Endodermal cell (in vitro differentiated cells): ENCODE measurements around the gene KBTBD12. TPM values are rescaled to one million over a fixed set of nuclear protein-coding genes. Genes with fewer than 3 reads are reported as not detected.

Experiments
- DNase-seq: peaks from one replicate; pipeline ENCODE4 v3.0.0-alpha.2; 2017
- H3K27ac ChIP-seq: 2 replicates; pipeline ENCODE4 v1.5.1; 2013; ENCODE audit warnings: mild to moderate bottlenecking, low read depth, low read length, moderate library complexity
- H3K27me3 ChIP-seq: 2 replicates; pipeline ENCODE4 v1.6.1; 2013; ENCODE audit warnings: mild to moderate bottlenecking, low read length, moderate library complexity; ENCODE audit not compliant: insufficient read depth, control insufficient read depth, poor library complexity, severe bottlenecking
- H3K36me3 ChIP-seq: 2 replicates; pipeline ENCODE4 v1.7.0; 2013; ENCODE audit warnings: mild to moderate bottlenecking, low read length, moderate library complexity; ENCODE audit not compliant: control insufficient read depth, insufficient read depth
- H3K4me1 ChIP-seq: one replicate; pipeline ENCODE4 v1.7.0; 2013; ENCODE audit warnings: low read length; ENCODE audit not compliant: control insufficient read depth, insufficient read depth
- H3K4me3 ChIP-seq: 2 replicates; pipeline ENCODE4 v1.5.1; 2013; ENCODE audit warnings: mild to moderate bottlenecking, low read length, moderate library complexity
- H3K9ac ChIP-seq: 2 replicates; pipeline ENCODE4 v1.6.1; 2013; ENCODE audit warnings: mild to moderate bottlenecking, low read length, moderate library complexity; ENCODE audit not compliant: poor library complexity, severe bottlenecking; ENCODE audit errors: extremely low read depth
- H3K9me3 ChIP-seq: 2 replicates; pipeline ENCODE4 v1.6.1; 2013; ENCODE audit warnings: mild to moderate bottlenecking, low read length, moderate library complexity; ENCODE audit not compliant: control insufficient read depth
- H3K27ac Mint-ChIP-seq: 2 replicates; pipeline ENCODE4 v1.8.0; 2020; ENCODE audit warnings: mixed read lengths
- H3K27me3 Mint-ChIP-seq: 2 replicates; pipeline ENCODE4 v1.8.0; 2021; ENCODE audit warnings: mild to moderate bottlenecking, mixed read lengths; ENCODE audit not compliant: insufficient read depth
- H3K36me3 Mint-ChIP-seq: 2 replicates; pipeline ENCODE4 v1.8.0; 2020; ENCODE audit warnings: low read depth, mixed read lengths
- H3K4me1 Mint-ChIP-seq: 2 replicates; pipeline ENCODE4 v1.8.0; 2020; ENCODE audit warnings: mixed read lengths
- H3K4me3 Mint-ChIP-seq: 2 replicates; pipeline ENCODE4 v1.8.0; 2020; ENCODE audit warnings: mild to moderate bottlenecking, moderate library complexity, mixed read lengths
- H3K9me3 Mint-ChIP-seq: 2 replicates; pipeline ENCODE4 v1.8.0; 2020; ENCODE audit warnings: mild to moderate bottlenecking, mixed read lengths
- CTCF ChIP-seq: fragments of 200-600 bp; sonication (generic); conservative IDR thresholded peaks from 2 replicates; pipeline ENCODE4 v1.5.0; 2021; ENCODE audit warnings: antibody characterized with exemption, mild to moderate bottlenecking
- WGBS, 2 experiments: methylation state at CpG; one replicate each; pipeline versions ENCODE4 v1.1.5 to v1.1.7; 2013; ENCODE audit warnings: missing lambda C conversion rate in 2 of 2, mixed read lengths in 1 of 2; ENCODE audit not compliant: insufficient coverage in 1 of 2, insufficient read length in 1 of 2; 5-methylcytosine and 5-hydroxymethylcytosine counted together
- total RNA-seq, 2 donors: library from RNA; stranded (reverse); fragmentation: NEBNext Ultra II Directional in 1 of 2; extraction: Animal tissue kit (Norgen Biotek cat#: 25700) in 1 of 2; gene quantifications; 2 replicates in 1 of 2; 3 replicates in 1 of 2; pipeline ENCODE4 v1.2.1, GENCODE V29; 2021

Gene KBTBD12
- total RNA-seq, 2 donors from 2014 or later = 0.24 to 0.42 TPM

- Histone ChIP-seq H3K27me3 (peaks cover 21% of the 10 kb centered on the region), H3K27ac (no peak overlapping the region), H3K36me3 (no peaks in the 10 kb centered on the region), H3K4me3 (no peak overlapping the region), H3K9me3 (no peaks in the 10 kb centered on the region), H3K4me1 (no peaks in the 10 kb centered on the region), H3K9ac (no peak overlapping the region)
- H3K36me3 Mint-ChIP-seq = no peaks in the 10 kb centered on the region
- no peak for DNase-seq
- no peak overlapping the region for H3K27ac Mint-ChIP-seq
- peaks cover 9% of the 10 kb centered on the region for H3K9me3 Mint-ChIP-seq
- no peaks in the 10 kb centered on the region for H3K4me1 Mint-ChIP-seq
- H3K27me3 Mint-ChIP-seq = peaks cover 23% of the 10 kb centered on the region
- H3K4me3 Mint-ChIP-seq = no peak overlapping the region
- no peak for TF ChIP-seq CTCF
Measured at GRCh38 chr3:127942613-127943012, 27.6 kb downstream of the KBTBD12 start.

- WGBS, 2 experiments = 55 to 86% methylated on average over 2 to 3 of the region's 3 CpGs
- no peak for TF ChIP-seq CTCF
Measured at GRCh38 chr3:127948211-127948610, 33.2 kb downstream of the KBTBD12 start.

GRCh38 chr3:127949446-127950055, 34.5 kb downstream of the KBTBD12 start:
- H3K9me3 Mint-ChIP-seq = no peaks in the 10 kb centered on the region
- Histone ChIP-seq H3K27me3 (peaks cover 25% of the 10 kb centered on the region), H3K4me1 (no peaks in the 10 kb centered on the region), H3K36me3 (no peaks in the 10 kb centered on the region), H3K9me3 (no peaks in the 10 kb centered on the region), H3K4me3 (no peak overlapping the region), H3K27ac (no peak overlapping the region), H3K9ac (no peak overlapping the region)
- DNase-seq = no peak
- H3K4me3 Mint-ChIP-seq = no peak overlapping the region
- H3K4me1 Mint-ChIP-seq = no peaks in the 10 kb centered on the region
- H3K27me3 Mint-ChIP-seq = peaks cover 7% of the 10 kb centered on the region
- no peak for TF ChIP-seq CTCF
- H3K27ac Mint-ChIP-seq = no peak overlapping the region
- WGBS, 2 experiments = 98 to 100% methylated on average over 1 to 2 of the region's 2 CpGs
- H3K36me3 Mint-ChIP-seq = no peaks in the 10 kb centered on the region

More at GRCh38 chr3:127948211-127948610, 33.2 kb downstream of the KBTBD12 start:
- no peaks in the 10 kb centered on the region for H3K36me3 ChIP-seq
- Mint-ChIP-seq H3K9me3 (peaks cover 4% of the 10 kb centered on the region), H3K4me3 (no peak overlapping the region), H3K4me1 (no peaks in the 10 kb centered on the region), H3K27ac (no peak overlapping the region), H3K36me3 (no peaks in the 10 kb centered on the region), H3K27me3 (peaks cover 7% of the 10 kb centered on the region)
- no peak overlapping the region for H3K9ac ChIP-seq
- H3K27me3 ChIP-seq = peaks cover 18% of the 10 kb centered on the region
- no peaks in the 10 kb centered on the region for H3K4me1 ChIP-seq
- DNase-seq = no peak
- H3K9me3 ChIP-seq = no peaks in the 10 kb centered on the region
- H3K27ac ChIP-seq = no peak overlapping the region
- no peak overlapping the region for H3K4me3 ChIP-seq
